Endothelial cell of umbilical vein (primary cell): ENCODE results near the gene ADAM8.

Experiments
- CTCF ChIP-seq, 2 donors: IDR thresholded peaks; 1 replicate in 1 of 2; 2 replicates in 1 of 2; pipeline ENCODE4 v1.5.1; 2011; ENCODE audit warnings: low read length in 2 of 2, mild to moderate bottlenecking in 2 of 2, moderate library complexity in 2 of 2, control low read depth in 1 of 2, inconsistent platforms in 1 of 2, low read depth in 1 of 2; ENCODE audit not compliant: insufficient read depth in 1 of 2; ENCODE audit errors: extremely low read depth in 1 of 2
- EZH2 ChIP-seq: IDR thresholded peaks from 2 replicates; pipeline ENCODE4 v1.6.1; 2012; ENCODE audit warnings: borderline replicate concordance, low read depth, mild to moderate bottlenecking, moderate library complexity, low read length, inconsistent platforms; ENCODE audit not compliant: severe bottlenecking
- JUN ChIP-seq: IDR thresholded peaks from 2 replicates; pipeline ENCODE4 v1.6.1; 2011; ENCODE audit warnings: borderline replicate concordance, low read depth; ENCODE audit not compliant: insufficient read length, insufficient read depth
- MAX ChIP-seq: IDR thresholded peaks from 2 replicates; pipeline ENCODE4 v1.6.1; 2011; ENCODE audit not compliant: insufficient read depth, insufficient read length
- POLR2A ChIP-seq: IDR thresholded peaks from 2 replicates; pipeline ENCODE4 v1.6.1; 2012; ENCODE audit warnings: low read depth, mild to moderate bottlenecking, control low read depth, low read length
- POLR2AphosphoS5 ChIP-seq: IDR thresholded peaks from 2 replicates; pipeline ENCODE4 v1.6.1; 2012; ENCODE audit warnings: low read depth, mild to moderate bottlenecking, control low read depth, low read length, moderate library complexity; ENCODE audit not compliant: insufficient read depth

GRCh38 chr10:133212853-133213494 lies 63.7 kb downstream of the ADAM8 start:
- TF ChIP-seq EZH2: no peak
- no peak for TF ChIP-seq CTCF (IDR thresholded peaks at IDR 0.05; ENCODE audit: extremely low read depth in 1 of 2, insufficient read depth in 1 of 2, low read depth in 1 of 2, low read length in 2 of 2)
- no peak for TF ChIP-seq MAX
- no peak for TF ChIP-seq POLR2AphosphoS5
- TF ChIP-seq POLR2A: no peak
- no peak for TF ChIP-seq JUN
